NCI-H2227 treated with DMSO at 0.1 percent for 48 hours (cell line): ENCODE measurements around the gene TENT4A.

Source experiments
- DNase-seq: peaks from one replicate; lab custom pipeline; 2025; lab: John Stamatoyannopoulos, UW

TENT4A gene

GRCh38 chr5:6700685-6701355, 12.4 kb upstream of the TENT4A start:
- DNase-seq, result no peak

- no peak for DNase-seq
Measured at GRCh38 chr5:6701491-6701890, 11.7 kb upstream of the TENT4A start.

GRCh38 chr5:6702633-6703032, 10.6 kb upstream of the TENT4A start:
- no peak for DNase-seq

GRCh38 chr5:6703806-6704205, 9.4 kb upstream of the TENT4A start:
- no peak for DNase-seq

GRCh38 chr5:6704361-6704851, 8.8 kb upstream of the TENT4A start:
- no peak for DNase-seq

GRCh38 chr5:6705088-6705487, 8.1 kb upstream of the TENT4A start:
- no peak for DNase-seq

- no peak for DNase-seq
Measured at GRCh38 chr5:6705959-6706358, 7.3 kb upstream of the TENT4A start.

GRCh38 chr5:6707852-6708251, 5.4 kb upstream of the TENT4A start:
- no peak for DNase-seq

GRCh38 chr5:6708814-6709213, 4.4 kb upstream of the TENT4A start:
- DNase-seq, result no peak

- DNase-seq, result no peak
Measured at GRCh38 chr5:6710070-6710469, 3.2 kb upstream of the TENT4A start.

GRCh38 chr5:6710551-6711318, 2.5 kb upstream of the TENT4A start:
- DNase-seq, result no peak

GRCh38 chr5:6711409-6712141, 1.7 kb upstream of the TENT4A start:
- no peak for DNase-seq

GRCh38 chr5:6712142-6712576, 1.1 kb upstream of the TENT4A start:
- peak; percentile 73 for DNase-seq

- DNase-seq, result peak; percentile 99
Measured at GRCh38 chr5:6712577-6713273, 507 bp upstream of the TENT4A start.

GRCh38 chr5:6714226-6715041, 1.2 kb downstream of the TENT4A start:
- no peak for DNase-seq

GRCh38 chr5:6715271-6715670, 2.0 kb downstream of the TENT4A start:
- DNase-seq, result no peak

- DNase-seq, result no peak
Measured at GRCh38 chr5:6715758-6716628, 2.8 kb downstream of the TENT4A start.

GRCh38 chr5:6716629-6717149, 3.5 kb downstream of the TENT4A start:
- no peak for DNase-seq

- DNase-seq, result no peak
Measured at GRCh38 chr5:6717247-6717646, 4.0 kb downstream of the TENT4A start.

- DNase-seq, result no peak
Measured at GRCh38 chr5:6717687-6718086, 4.5 kb downstream of the TENT4A start.
